ENCODE data around the gene C7orf25.

C7orf25 gene

DNA sequence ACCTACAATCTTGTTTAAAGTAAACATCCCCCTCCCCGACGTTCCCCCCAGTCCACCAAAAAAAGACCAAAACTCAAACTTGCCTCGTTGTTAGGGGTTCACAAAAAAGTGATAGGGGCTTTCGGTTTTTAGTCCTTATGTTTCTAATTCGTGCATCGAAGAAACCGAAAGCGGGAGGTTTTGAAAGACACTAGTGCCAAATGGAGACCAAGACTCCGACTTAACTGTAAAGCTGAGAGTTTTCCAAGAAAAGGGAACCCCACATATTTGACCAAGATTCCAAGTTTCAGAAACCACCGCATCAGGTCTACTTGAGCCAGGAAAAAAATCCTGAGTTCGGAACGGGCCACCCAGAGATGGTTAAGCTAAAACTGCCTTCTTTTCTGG, 19.6 kb upstream of the C7orf25 start:
- in situ Hi-C loops (cut with MboI; ENCODE audit: low sequenced_read_pairs) = loop anchor here (25.0 kb wide), 1 partner anchor 906 kb away; no protein-coding TSS in a partner anchor

DNA sequence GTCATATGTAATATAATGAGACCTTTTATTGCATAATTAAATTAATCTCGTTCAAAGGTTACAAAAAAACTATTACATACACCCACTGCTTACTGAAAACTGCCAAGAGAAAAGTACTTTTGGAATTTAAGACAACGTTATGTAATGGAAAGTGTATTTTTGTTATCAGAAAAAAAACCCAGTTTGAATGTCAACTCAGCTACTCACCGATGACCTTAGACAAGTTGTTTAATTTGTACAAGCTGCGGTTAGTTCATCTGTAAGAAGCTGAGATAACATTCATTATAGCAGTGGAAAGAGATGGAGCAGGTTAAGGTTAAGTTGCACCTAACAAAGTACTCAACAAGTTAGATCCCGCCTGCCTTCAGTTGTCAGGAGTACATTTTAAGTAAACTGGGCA, 19.0 kb upstream of the C7orf25 start:
- in situ Hi-C loops (cut with MboI; ENCODE audit: low sequenced_read_pairs) = loop anchor here (25.0 kb wide), 1 partner anchor 906 kb away; no protein-coding TSS in a partner anchor

DNA sequence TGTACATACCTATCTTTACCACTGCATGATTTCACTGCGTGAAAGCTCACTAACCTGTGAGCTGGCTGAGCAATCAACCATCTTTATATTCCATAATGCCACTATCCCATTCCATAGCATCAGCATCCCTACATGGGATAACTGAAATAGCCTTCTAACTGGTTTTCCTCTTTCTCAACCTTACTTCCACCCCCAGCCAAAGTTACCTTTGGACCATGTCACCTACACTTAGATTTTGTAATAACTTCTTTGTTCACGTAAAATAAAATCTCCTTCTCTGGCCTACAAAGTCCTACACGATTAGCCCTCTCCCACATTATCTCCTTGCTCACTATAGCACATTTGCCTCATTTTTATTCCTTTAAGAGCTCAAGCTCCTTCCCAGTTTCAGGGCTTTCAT, 17.6 kb upstream of the C7orf25 start:
- in situ Hi-C loops (cut with MboI; ENCODE audit: low sequenced_read_pairs) = loop anchor here (25.0 kb wide), 1 partner anchor 908 kb away; no protein-coding TSS in a partner anchor

GRCh38 chr7:42928754-42929153, 16.9 kb upstream of the C7orf25 start:
- in situ Hi-C loops (cut with MboI; ENCODE audit: low sequenced_read_pairs) = loop anchor here (25.0 kb wide), 1 partner anchor 909 kb away; no protein-coding TSS in a partner anchor

DNA sequence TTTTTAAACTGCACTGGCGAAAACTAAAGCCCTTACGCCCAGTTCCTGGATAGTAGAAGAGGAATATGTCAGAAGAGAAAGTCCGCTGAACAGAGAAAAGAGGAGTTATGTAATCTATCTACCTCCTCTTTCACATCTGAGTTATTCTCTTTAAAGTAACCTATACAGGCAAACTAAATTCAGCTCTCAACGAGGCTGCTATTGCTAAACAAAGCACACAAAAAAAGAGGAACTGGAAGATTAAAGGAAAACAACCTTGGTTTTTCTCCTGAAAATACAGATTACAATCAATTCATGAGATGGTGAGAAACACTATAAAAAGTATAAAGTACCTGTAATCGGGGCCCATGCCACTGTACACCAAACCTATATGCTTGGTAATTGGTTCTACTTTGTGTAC, 14.3 kb upstream of the C7orf25 start:
- in situ Hi-C loops (cut with MboI; ENCODE audit: low sequenced_read_pairs) = loop anchor here (25.0 kb wide), 1 partner anchor 911 kb away; no protein-coding TSS in a partner anchor

DNA sequence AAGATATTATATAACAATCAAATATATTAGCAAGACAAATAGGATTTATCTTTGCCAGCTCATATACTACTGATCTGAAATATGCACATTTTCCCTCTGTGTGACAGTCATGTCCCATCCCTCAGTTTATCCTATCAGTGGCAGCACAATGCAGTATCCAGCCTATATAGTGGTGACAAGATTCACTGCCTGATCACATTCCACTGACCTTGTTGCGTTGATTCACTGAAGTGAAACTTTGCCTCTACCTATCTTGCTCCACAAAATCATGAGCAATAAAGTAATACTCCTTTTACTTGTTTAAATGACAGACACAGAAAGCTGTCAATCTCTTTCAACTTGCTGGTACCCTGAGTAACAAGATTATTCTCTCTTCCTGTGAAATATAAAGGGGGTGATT, 13.8 kb upstream of the C7orf25 start:
- in situ Hi-C loops (cut with MboI; ENCODE audit: low sequenced_read_pairs) = loop anchor here (25.0 kb wide), 1 partner anchor 912 kb away; no protein-coding TSS in a partner anchor

GRCh38 chr7:42924223-42924838, 12.5 kb upstream of the C7orf25 start:
- in situ Hi-C loops (cut with MboI; ENCODE audit: low sequenced_read_pairs) = no loop called here

GRCh38 chr7:42922017-42922753, 10.3 kb upstream of the C7orf25 start:
- in situ Hi-C loops (cut with MboI; ENCODE audit: low sequenced_read_pairs) = no loop called here

GRCh38 chr7:42915356-42915755, 3.5 kb upstream of the C7orf25 start:
- in situ Hi-C loops (cut with MboI; ENCODE audit: low sequenced_read_pairs) = no loop called here

DNA sequence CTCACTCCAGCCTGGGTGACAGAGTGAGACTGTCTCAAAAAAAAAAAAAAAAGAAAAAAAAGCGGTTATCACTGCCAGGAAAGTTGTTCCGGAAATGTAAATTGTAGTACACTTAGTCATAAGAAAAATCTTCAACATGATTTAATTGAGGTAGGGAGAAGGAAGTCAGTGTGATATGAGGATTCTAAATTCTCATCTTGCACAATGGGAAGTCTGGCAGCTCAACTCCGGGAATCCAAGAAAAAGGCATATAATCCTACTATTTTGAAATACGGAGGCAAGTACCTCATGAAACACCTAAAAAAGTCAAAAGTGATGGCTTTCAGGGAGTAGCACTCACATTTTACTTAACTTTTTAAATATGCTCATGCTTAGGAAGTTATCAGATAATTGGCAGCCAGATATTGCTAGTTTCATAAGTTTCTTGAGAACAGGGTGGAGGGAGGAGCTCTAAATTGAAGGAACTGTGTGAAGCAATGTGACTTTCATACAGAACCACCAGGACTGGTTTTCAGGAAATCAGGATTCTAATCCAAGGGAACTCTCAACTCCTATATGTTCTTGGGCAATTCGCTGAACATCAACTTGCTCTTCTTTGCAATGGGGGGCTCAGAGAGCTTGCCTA, 2.7 kb upstream of the C7orf25 start:
- in situ Hi-C loops (cut with MboI; ENCODE audit: low sequenced_read_pairs) = no loop called here

- in situ Hi-C loops (cut with MboI; ENCODE audit: low sequenced_read_pairs) = no loop called here
These were observed 2.1 kb upstream of the C7orf25 start for GRCh38 chr7:42914009-42914408.

- in situ Hi-C loops (cut with MboI; ENCODE audit: low sequenced_read_pairs) = no loop called here
These were observed 1.7 kb upstream of the C7orf25 start for GRCh38 chr7:42913591-42913990.

- in situ Hi-C loops (cut with MboI; ENCODE audit: low sequenced_read_pairs) = no loop called here
These were observed 1.6 kb downstream of the C7orf25 start for GRCh38 chr7:42910306-42910705.

DNA sequence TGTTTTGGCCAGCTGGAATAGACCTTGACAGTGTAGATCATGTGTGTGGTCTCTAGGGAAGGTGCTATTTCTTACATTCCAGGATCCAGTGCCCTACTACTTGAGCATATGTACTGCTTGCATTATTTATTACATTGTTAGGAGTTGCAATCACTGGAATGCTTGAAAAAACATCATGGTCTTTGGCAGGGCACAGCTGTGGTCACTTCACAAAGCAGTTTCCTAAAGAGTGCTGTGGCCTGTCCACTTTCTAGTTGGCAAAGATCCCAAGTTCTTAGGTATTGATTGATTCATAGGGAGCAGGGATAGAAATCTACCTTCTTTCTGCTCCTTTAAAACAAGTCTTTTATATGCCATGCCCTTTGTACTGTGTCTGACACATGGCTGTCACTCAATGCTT, 4.6 kb downstream of the C7orf25 start:
- in situ Hi-C loops (cut with MboI; ENCODE audit: low sequenced_read_pairs) = no loop called here

GRCh38 chr7:42906181-42906580, 5.7 kb downstream of the C7orf25 start:
- in situ Hi-C loops (cut with MboI; ENCODE audit: low sequenced_read_pairs) = no loop called here

DNA sequence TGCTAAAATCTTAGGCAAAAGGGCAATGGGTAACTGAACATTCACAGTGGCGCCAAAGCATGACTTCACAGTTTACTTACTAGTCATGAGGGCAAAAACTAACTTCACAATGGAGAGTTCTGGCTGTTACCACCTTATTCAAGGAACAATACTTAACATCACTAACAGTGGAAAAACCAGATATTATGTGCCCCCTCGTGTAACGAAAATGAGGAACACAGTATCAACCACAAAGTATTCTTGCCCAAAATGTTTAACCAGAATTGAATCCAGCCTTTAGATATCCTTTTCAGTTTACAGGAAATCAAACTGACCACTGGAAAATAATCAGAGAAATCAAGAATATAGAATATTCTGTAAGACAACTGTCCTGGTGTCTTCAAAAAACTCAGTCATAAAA, 9.5 kb downstream of the C7orf25 start:
- in situ Hi-C loops (cut with MboI; ENCODE audit: low sequenced_read_pairs) = no loop called here

DNA sequence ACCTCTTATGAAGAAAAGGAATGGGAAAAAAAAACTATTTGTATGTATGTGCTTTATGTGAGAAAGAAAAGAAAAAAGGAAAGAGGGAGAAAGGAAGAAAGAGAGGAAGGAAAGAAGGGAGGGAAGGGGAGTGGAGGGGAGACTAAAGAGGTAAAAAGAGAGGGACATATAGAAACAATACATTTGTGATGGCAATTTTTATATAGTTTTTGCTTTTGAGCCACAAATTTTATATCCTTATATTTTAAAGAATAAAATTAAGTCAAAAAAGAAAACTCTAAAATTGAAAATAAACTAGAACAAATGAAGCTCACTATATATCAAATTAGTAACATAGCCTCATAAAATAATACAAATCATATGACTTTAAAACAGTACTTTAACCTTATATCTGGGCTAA, 11.0 kb downstream of the C7orf25 start:
- in situ Hi-C loops (cut with MboI; ENCODE audit: low sequenced_read_pairs) = no loop called here

GRCh38 chr7:42893346-42894240, 18.3 kb downstream of the C7orf25 start:
- in situ Hi-C loops (cut with MboI; ENCODE audit: low sequenced_read_pairs) = no loop called here

GRCh38 chr7:42886893-42887505, 24.9 kb downstream of the C7orf25 start:
- in situ Hi-C loops (cut with MboI; ENCODE audit: low sequenced_read_pairs) = no loop called here

DNA sequence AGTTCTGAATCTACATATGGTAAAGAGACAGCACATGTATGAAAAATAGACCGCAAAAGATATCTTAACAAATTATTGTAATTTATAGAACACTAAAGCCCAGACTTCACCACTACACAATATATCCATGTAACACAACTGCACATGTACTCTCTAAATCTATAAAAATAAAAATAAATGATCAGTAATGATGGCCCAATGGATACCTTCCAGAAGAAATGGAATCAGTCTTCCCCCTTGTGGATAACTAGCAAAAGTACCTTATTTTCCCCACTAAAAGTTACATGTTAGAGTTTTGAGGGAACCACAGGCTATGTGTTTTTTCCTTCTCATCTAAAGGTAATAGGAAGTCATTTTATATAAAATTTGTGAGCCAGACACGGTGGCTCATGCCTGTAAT, 25.7 kb downstream of the C7orf25 start:
- in situ Hi-C loops (cut with MboI; ENCODE audit: low sequenced_read_pairs) = no loop called here
